Duodenal mucosa (tissue), 2 donors: ENCODE results near the gene SDK2.

ENCODE experiments used
- H3K27ac ChIP-seq: one replicate; pipeline ENCODE4 v1.7.0; 2013; ENCODE audit warnings: low read depth, low read length
- H3K27me3 ChIP-seq, 2 donors: one replicate each; pipeline ENCODE4 v1.7.0; 2013; ENCODE audit warnings: low read length in 2 of 2, control low read depth in 1 of 2; ENCODE audit not compliant: insufficient read depth in 2 of 2, control insufficient read depth in 1 of 2
- H3K36me3 ChIP-seq, 2 donors: one replicate each; pipeline ENCODE4 v1.7.0; 2013; ENCODE audit warnings: low read length in 2 of 2, control low read depth in 1 of 2; ENCODE audit not compliant: insufficient read depth in 2 of 2, control insufficient read depth in 1 of 2
- H3K4me1 ChIP-seq, 2 donors: one replicate each; pipeline ENCODE4 v1.7.0; 2013; ENCODE audit warnings: low read length in 2 of 2, control low read depth in 1 of 2; ENCODE audit not compliant: insufficient read depth in 2 of 2, control insufficient read depth in 1 of 2
- H3K4me3 ChIP-seq, 2 donors: one replicate each; pipeline ENCODE4 v1.7.0; 2013; ENCODE audit warnings: low read length in 2 of 2, low read depth in 1 of 2
- H3K9ac ChIP-seq, 2 donors: one replicate each; pipeline ENCODE4 v1.7.0; 2013; ENCODE audit warnings: low read length in 2 of 2, low read depth in 1 of 2
- H3K9me3 ChIP-seq, 2 donors: one replicate each; pipeline ENCODE4 v1.7.0; 2013; ENCODE audit warnings: low read length in 2 of 2, control low read depth in 1 of 2; ENCODE audit not compliant: control insufficient read depth in 1 of 2

The SDK2 gene

GRCh38 chr17:73643852-73644144 is 447 bp downstream of the SDK2 start:
- Histone ChIP-seq H3K27me3 (peaks cover 67 to 69% of the 10 kb centered on the region in 2 donors), H3K4me1 (no peaks in the 10 kb centered on the region), H3K4me3 (peak overlapping the region; percentile 21 to 29), H3K27ac (no peak overlapping the region), H3K36me3 (no peaks in the 10 kb centered on the region), H3K9ac (no peak overlapping the region), H3K9me3 (no peaks in the 10 kb centered on the region)

GRCh38 chr17:73643001-73643851 is 1.0 kb downstream of the SDK2 start:
- Histone ChIP-seq H3K36me3 (no peaks in the 10 kb centered on the region), H3K4me3 (peak overlapping the region; percentile 36 to 40), H3K27ac (no peak overlapping the region), H3K9ac (no peak overlapping the region), H3K9me3 (no peaks in the 10 kb centered on the region), H3K27me3 (peaks cover 64 to 65% of the 10 kb centered on the region in 2 donors), H3K4me1 (no peaks in the 10 kb centered on the region)

GRCh38 chr17:73642659-73643000 is 1.6 kb downstream of the SDK2 start:
- H3K36me3 ChIP-seq = no peaks in the 10 kb centered on the region
- no peaks in the 10 kb centered on the region for H3K4me1 ChIP-seq
- no peak overlapping the region for H3K4me3 ChIP-seq
- no peak overlapping the region for H3K9ac ChIP-seq
- H3K27me3 ChIP-seq = peaks cover 59% of the 10 kb centered on the region in 2 donors
- no peaks in the 10 kb centered on the region for H3K9me3 ChIP-seq
- no peak overlapping the region for H3K27ac ChIP-seq

GRCh38 chr17:73641826-73642600 is 2.2 kb downstream of the SDK2 start:
- Histone ChIP-seq H3K27me3 (peaks cover 53% of the 10 kb centered on the region in 2 donors), H3K27ac (no peak overlapping the region), H3K9ac (no peak overlapping the region), H3K4me1 (no peaks in the 10 kb centered on the region), H3K36me3 (no peaks in the 10 kb centered on the region), H3K9me3 (no peaks in the 10 kb centered on the region), H3K4me3 (no peak overlapping the region)

GRCh38 chr17:73640691-73641090 is 3.6 kb downstream of the SDK2 start:
- Histone ChIP-seq H3K4me3 (no peak overlapping the region), H3K36me3 (no peaks in the 10 kb centered on the region), H3K4me1 (no peaks in the 10 kb centered on the region), H3K9ac (no peak overlapping the region), H3K9me3 (no peaks in the 10 kb centered on the region), H3K27me3 (peaks cover 40 to 43% of the 10 kb centered on the region in 2 donors), H3K27ac (no peak overlapping the region)

GRCh38 chr17:73639932-73640331 is 4.3 kb downstream of the SDK2 start:
- H3K27ac ChIP-seq = no peak overlapping the region
- peaks cover 35 to 40% of the 10 kb centered on the region in 2 donors for H3K27me3 ChIP-seq

GRCh38 chr17:73639322-73639721 is 4.9 kb downstream of the SDK2 start:
- Histone ChIP-seq H3K9ac (no peak overlapping the region), H3K36me3 (no peaks in the 10 kb centered on the region), H3K27ac (no peak overlapping the region), H3K9me3 (no peaks in the 10 kb centered on the region), H3K4me1 (no peaks in the 10 kb centered on the region), H3K27me3 (peaks cover 35 to 40% of the 10 kb centered on the region in 2 donors), H3K4me3 (no peak overlapping the region)

More at GRCh38 chr17:73639932-73640331, 4.3 kb downstream of the SDK2 start:
- Histone ChIP-seq H3K36me3 (no peaks in the 10 kb centered on the region), H3K9me3 (no peaks in the 10 kb centered on the region), H3K4me3 (no peak overlapping the region), H3K4me1 (no peaks in the 10 kb centered on the region), H3K9ac (no peak overlapping the region)

- Histone ChIP-seq H3K4me1 (no peaks in the 10 kb centered on the region), H3K4me3 (no peak overlapping the region), H3K9me3 (no peaks in the 10 kb centered on the region), H3K9ac (no peak overlapping the region), H3K27me3 (peaks cover 29 to 39% of the 10 kb centered on the region in 2 donors), H3K27ac (no peak overlapping the region), H3K36me3 (no peaks in the 10 kb centered on the region)
These were observed 5.7 kb downstream of the SDK2 start for GRCh38 chr17:73638556-73638955.

GRCh38 chr17:73637866-73638265 is 6.4 kb downstream of the SDK2 start:
- Histone ChIP-seq H3K9ac (no peak overlapping the region), H3K4me1 (no peaks in the 10 kb centered on the region), H3K27ac (no peak overlapping the region), H3K9me3 (no peaks in the 10 kb centered on the region), H3K36me3 (no peaks in the 10 kb centered on the region), H3K27me3 (peaks cover 22 to 32% of the 10 kb centered on the region in 2 donors), H3K4me3 (no peak overlapping the region)

- Histone ChIP-seq H3K27ac (no peak overlapping the region), H3K27me3 (peaks cover 4 to 9% of the 10 kb centered on the region in 2 donors), H3K36me3 (no peaks in the 10 kb centered on the region), H3K4me1 (no peaks in the 10 kb centered on the region), H3K9me3 (no peaks in the 10 kb centered on the region), H3K4me3 (no peak overlapping the region), H3K9ac (no peak overlapping the region)
These were observed 9.0 kb downstream of the SDK2 start for GRCh38 chr17:73635101-73635817.
